Stimulated activated CD8-positive, alpha-beta memory T cell treated with anti-CD3 and anti-CD28 coated beads, Interleukin-2, amount 100 ng/mL, for 48 hours (primary cell): Measurements from ENCODE around the gene SCIN.
"Not testable (repeated sequence)": the region's sequence is repeated elsewhere in the genome, so short reads cannot be mapped to it uniquely, and the experiment has no call there.

Experiments used
- DNase-seq, 2 donors: peaks; one replicate each; pipeline ENCODE4 v3.0.0-alpha.2; 2020; ENCODE audit warnings: low read depth in 2 of 2

The SCIN gene

GRCh38 chr7:12647364-12648219 lies 77.1 kb downstream of the SCIN start:
- DNase-seq: no peak

DNA sequence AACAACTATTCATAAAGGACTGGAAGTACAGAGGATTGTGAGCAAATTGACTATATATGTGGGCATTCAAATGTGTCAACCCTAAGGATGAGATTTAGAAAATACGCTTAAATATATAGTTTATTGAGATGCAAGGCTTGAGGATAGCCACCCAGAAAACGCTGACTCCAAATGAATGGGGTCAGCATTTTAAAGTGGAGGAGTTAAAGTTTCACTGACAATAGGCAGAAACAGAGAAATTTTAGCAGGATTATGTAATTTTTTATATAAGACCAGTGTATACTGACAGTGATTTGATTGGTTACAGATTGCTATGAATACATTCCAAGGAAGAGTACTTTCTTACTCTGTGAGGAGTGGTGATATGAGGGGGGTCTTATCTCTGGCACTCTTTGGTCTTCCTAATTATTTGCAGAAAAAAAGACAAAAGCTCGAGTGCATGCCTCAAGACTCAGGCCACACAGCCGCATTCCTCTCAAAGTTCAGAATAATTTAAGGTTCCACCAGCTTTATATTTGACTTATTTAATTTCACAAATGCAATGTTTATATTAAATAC lies 78.3 kb downstream of the SCIN start:
- no peak for DNase-seq

GRCh38 chr7:12649348-12649747 lies 78.8 kb downstream of the SCIN start:
- DNase-seq: no peak

- no peak for DNase-seq
These were observed 79.6 kb downstream of the SCIN start for GRCh38 chr7:12650080-12650479.

- no peak for DNase-seq
These were observed 82.6 kb downstream of the SCIN start for GRCh38 chr7:12653110-12653509.

- DNase-seq: no peak
These were observed 83.0 kb downstream of the SCIN start for GRCh38 chr7:12653518-12653917.

DNA sequence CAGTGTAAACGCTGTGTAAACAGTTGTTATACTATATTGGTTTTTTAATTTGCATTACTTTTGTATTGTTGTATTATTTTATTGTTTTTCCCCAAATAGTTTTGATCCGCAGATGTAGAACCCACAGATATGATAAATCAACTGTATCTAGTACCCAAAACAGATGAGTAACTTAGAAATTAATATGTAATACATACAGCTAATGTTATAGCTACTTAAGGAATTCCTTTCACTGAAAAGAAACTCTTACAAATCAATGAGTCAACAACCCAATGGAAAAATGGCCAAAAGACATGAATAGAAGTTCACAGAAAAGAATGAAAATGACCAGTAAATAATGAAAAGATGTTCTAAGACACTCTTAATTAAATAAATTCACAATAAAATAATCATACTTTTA lies 84.6 kb downstream of the SCIN start:
- no peak for DNase-seq

DNA sequence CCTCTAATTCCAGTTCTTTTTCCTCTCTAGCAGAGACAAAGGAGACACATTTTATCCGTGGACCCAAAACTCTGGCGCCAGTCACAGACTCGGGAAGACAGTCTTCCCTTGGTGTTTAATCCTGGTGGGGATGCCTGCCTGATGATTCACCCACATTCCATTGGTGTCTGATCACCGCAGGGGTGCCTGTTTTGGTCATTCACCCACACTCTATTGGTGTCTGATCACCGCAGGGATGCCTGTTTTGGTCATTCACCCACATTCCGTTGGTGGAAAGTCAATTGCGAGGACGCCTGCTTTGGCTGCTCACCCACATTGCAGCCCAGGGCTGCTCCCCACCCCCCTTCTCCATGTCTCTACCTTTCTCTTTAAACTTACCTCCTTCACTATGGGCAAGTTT lies 89.9 kb downstream of the SCIN start:
- DNase-seq: not testable (repeated sequence)

DNA sequence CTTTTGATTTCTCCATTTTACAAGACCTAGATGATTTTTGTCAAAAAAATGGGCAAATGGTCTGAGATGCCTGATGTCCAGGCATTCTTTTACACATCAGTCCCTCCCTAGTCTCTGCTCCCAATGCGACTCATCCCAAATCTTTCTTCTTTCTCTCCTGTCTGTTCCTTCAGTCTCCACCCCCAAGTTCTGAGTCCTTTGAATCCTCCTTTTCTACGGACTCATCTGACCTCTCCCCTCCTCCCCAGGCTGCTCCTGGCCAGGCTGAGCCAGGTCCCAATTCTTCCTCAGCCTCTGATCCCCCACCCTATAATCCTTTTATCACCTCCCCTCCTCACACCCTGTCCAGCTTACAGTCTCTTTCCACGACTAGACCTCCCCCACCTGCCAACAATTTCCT lies 90.5 kb downstream of the SCIN start:
- not testable (repeated sequence) for DNase-seq

DNA sequence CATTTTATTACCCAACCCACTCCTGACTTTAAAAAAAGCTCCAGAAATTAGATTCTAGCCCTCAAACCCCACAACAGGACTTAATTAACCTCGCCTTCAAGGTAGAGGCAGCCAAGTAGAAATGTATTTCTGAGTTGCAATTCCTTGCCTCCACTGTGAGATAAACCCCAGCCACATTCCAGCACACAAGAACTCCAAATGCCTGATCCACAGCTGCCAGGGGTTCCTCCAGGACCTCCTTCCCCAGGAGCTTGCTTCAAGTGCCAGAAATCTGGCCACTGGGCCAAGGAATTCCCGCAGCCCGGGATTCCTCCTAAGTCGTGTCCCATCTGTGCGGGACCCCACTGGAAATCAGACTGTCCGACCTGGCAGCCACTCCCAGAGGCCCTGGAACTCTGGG lies 91.1 kb downstream of the SCIN start:
- DNase-seq: no peak

DNA sequence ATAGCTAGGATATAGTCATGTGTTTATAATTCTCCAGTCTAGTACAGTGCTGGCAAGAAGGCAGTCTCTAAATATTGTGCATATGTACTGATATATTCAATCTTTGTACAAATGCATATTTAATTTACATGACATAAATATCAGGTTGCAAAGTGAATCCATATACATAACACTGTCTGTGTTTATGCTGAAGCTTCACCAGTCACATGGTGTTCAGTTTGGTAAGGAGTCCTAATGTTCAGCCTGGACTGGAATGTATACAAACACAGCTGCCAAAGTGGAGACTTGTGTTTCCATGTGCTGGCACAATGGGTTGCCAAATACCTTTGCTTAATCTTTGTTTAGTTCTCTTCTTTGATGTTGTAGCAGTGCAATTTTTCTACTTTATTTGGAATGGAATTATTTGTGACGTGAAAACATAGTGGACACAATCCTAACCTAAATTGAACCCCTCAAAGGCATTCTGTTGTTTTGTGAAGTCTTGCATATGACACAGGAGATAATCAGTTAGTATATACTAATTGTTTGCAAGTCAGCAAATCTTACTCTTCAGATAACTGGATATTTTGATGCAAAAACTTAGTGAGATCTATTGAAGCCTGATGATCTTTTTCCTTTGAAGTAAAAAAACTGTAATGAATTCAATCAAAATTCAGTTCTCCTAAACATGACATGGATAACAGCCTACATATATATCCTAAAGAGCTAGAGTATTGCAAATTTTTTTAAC lies 99.6 kb downstream of the SCIN start:
- no peak for DNase-seq

DNA sequence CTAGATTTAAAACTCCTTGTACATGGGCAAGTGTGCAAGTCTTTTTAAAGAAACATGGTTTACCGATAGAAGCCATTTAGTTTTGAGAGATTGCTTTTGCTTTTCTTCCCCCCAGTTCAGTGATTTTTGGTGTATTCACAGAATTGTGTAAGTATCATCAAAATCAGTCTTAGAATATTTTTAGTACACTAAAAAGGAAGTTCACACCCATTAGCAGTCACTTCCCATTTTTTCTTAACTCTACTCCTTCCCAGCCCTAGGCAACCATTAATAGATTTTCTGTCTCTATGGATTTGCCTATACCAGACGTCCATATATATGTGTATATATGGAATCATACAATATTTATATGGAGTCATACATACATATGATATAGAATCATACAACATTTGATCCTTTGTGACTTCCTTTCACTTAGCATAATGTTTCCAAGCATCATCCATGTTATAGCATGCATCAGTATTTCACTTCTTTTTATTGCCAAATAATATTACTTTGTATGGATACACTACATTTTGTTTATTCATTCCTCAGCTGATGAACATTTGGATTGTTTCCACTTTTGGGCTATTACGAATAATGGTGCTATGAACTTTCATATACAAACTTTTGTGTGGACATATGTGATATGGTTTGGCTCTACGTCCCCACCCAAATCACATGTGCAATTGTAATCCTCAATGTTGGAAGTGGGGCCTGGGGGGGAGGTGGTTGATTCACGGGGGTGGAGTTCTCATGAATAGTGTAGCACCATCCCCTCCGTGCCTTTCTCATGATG lies 100.4 kb downstream of the SCIN start:
- DNase-seq: no peak

- DNase-seq: not testable (repeated sequence)
These were observed 102.9 kb downstream of the SCIN start for GRCh38 chr7:12673436-12673835.

- no peak for DNase-seq
These were observed 103.5 kb downstream of the SCIN start for GRCh38 chr7:12674053-12674452.

DNA sequence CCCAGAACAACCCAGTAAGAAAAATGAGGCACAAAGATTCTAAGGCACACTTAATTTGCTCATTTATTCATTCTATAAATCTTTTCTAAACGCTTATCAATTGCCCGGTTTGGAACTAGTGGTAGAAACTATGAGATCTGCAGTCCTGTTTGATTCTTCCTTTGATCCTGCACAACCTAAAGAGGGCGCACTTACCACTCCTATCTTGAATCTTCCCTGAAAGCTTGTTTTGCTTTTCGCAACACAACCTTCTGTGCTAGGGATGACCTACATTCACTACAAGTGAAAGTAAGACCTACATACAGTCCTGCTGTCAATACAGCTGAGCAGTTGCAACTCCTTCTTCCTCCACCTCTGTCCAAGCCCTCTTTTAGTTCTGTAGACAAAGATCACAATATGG lies 104.3 kb downstream of the SCIN start:
- no peak for DNase-seq

DNA sequence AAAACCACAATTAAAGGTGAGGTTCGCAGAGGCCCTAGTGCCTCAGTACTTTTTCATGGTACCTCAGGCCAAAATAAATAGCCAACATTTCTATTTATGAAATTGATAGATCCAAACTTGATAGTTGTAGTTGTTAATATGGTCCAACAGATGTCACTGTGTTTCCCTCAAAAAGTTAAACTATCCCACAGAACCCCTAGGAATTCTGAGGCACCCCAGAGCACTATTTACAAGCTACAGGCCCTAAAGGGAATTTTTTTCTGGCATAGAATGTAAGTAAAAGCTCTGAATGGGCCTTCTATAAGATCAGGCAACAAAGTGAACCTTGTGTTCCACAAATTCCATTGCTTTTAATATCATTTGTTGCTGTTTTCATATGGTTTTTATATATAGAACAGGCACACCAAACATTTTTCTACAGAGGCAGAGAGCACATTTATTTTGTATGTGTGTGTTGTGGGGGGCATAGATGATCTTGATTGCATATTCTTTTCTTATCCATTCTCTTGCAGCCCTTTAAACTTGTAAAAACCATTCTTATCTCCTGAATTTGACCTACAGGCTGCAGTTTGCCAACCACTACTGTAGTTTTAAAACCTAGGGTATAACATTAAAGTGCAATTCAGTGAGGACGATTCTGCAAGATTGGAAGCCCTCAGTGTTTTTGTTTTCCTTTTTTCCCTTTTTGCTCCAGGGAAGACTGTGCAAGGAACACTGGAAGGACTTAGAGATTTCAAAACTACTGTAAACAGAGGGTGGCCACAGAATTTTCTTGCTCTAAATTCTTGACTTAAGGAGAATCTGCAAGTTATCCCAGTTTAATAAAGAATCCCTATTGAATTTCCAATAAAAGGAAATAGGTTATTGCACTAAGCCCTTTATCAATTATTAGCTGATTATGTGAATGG lies 113.4 kb downstream of the SCIN start:
- no peak for DNase-seq

- no peak for DNase-seq
These were observed 114.2 kb downstream of the SCIN start for GRCh38 chr7:12684733-12685132.

- no peak for DNase-seq
These were observed 115.0 kb downstream of the SCIN start for GRCh38 chr7:12685550-12685949.

DNA sequence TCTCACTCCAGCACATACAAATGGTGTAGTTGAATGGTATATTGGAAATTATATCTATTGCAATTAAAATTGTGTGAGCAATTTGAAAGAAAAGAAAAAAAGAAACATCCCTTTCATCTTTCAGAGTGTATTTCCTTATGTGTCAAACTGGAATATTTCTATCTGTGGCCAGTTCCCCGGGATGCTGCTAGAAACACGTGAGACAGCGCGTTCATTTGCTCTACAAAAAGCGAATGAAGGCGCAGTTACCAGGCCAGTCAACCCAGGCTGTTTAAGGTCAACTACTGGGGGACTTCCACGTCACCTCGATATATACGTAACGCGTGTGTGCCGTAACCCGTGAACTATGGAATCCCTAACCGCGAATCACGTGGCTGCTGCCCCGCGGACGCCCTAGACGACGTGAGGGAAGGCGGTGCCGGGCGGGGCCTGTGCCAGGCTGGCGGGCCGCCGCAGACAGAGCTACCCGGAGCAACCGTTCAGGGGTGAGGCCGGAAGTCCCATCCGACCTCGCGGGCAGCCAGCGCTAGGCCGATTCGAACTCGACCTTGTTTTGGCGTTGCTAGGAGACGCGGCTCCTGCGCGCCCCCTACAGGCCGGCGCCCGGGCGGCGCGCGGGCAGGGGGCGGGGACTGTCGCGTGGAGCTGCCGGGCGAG lies 115.8 kb downstream of the SCIN start:
- DNase-seq: peak; percentile 89 to 90

DNA sequence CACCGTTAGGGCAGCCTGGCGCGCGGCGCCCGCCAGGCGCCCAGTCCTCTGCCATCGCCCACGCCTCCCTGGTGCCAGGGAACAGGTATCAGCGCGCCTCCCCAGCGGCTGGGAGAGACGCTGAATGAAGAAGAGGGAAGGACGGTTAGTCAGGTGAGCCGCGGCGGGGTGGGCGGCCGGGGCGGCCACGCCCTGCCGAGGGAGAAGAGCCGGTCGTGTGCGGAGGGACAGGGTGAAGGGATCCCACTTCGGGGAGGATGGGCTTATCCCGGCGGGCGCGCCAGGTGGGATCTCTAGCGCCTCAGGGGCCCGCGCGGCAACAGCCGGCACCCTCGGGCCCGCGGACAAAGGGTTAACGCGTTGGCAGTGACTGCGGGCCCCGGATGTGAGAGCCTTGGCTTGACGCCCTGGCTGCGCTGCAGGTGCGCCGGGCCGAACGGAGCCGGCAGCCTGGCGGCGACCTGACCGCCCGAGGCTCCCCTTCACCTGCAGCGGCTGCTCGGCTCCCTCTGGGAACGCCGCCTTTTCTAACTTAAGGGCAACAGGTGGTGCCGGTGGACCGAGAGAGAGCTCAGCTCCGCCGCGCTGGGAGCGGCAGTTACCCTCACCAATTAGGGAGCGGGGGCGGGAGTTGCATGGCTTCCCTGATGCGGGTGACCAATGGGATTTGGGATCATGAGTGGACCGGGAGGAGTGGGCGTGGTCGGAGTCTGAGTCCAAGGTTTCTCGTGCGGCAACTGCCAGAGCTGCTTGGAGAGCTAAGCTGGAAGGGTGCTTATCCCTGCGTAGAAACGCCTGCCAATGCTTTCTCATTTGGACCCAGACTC lies 116.6 kb downstream of the SCIN start, which contains the start of gene ARL4A:
ARL4A (plus strand) TSS at position 743 of the 827 bp plus-strand sequence. CDS start 622 bp downstream, outside the sequence.
- peak; percentile 83 to 86 for DNase-seq
